DMS79 treated with DMSO at 0.1 percent for 48 hours (cell line): ENCODE data around the gene TMCO6.
"Not testable (repeated sequence)": the region's sequence is repeated elsewhere in the genome, so short reads cannot be mapped to it uniquely, and the experiment has no call there.

Source experiments
- DNase-seq: peaks from one replicate; lab custom pipeline; 2025; lab: John Stamatoyannopoulos, UW

Gene TMCO6

GRCh38 chr5:140630292-140631035 lies 8.8 kb upstream of the TMCO6 start:
- DNase-seq: no peak

GRCh38 chr5:140631036-140631417 lies 8.2 kb upstream of the TMCO6 start:
- DNase-seq: no peak

GRCh38 chr5:140631831-140632365 lies 7.4 kb upstream of the TMCO6 start:
- peak; percentile 14 for DNase-seq

GRCh38 chr5:140632366-140633020 lies 6.8 kb upstream of the TMCO6 start:
- DNase-seq: peak; percentile 13

DNA sequence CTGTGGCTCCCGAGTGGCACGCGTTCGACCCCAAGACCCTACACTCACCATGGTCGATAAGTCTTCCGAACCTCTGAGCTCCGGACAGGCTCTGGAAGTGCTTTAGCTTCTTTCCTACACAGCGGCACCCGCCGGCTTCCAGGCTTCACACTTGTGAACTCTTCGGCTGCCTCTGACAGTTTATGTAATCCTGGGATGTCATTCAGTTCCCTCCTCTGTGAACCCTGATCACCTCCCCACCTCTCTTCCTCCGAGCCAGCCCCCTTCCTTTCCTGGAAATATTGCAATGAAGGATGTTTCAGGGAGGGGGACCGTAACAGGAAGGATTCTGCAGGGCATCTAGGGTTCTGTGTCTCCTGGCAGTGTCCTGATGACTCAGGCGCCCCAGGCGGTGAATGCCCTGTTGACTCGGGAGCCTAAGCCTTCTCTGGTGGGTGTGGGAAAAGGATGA lies 6.2 kb upstream of the TMCO6 start, which contains the start of gene CD14:
CD14 (minus strand) TSS at position 155 of the 451 bp plus-strand sequence; CDS start at position 51, 104 bp downstream.
- no peak for DNase-seq

GRCh38 chr5:140633501-140633900 lies 5.8 kb upstream of the TMCO6 start:
- no peak for DNase-seq

DNA sequence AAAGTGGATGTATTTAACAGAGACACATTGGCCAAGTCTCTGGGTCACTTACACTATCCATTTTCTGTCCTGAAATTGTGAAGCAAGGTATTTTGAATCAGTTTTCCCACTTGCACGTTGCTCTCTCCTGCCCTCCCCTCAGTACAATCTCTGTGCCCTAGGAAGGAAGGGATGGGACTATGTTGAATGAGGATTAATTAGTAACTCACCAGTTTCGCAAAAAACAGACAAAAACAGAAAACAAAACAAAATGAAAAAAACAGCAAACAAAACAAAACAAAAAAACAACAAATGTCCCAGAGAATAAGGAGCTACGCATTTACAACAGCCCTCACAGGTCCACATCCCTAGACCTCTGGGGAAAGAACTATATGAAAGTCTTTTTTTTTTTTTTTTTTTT lies 5.1 kb upstream of the TMCO6 start:
- no peak for DNase-seq

GRCh38 chr5:140635291-140636257 lies 3.7 kb upstream of the TMCO6 start:
- DNase-seq: no peak

GRCh38 chr5:140637371-140638100 lies 1.7 kb upstream of the TMCO6 start:
- DNase-seq: no peak

- DNase-seq: peak; percentile 22
These were observed 428 bp upstream of the TMCO6 start for GRCh38 chr5:140638898-140639147.

GRCh38 chr5:140641716-140642115 lies 2.5 kb downstream of the TMCO6 start:
- no peak for DNase-seq

DNA sequence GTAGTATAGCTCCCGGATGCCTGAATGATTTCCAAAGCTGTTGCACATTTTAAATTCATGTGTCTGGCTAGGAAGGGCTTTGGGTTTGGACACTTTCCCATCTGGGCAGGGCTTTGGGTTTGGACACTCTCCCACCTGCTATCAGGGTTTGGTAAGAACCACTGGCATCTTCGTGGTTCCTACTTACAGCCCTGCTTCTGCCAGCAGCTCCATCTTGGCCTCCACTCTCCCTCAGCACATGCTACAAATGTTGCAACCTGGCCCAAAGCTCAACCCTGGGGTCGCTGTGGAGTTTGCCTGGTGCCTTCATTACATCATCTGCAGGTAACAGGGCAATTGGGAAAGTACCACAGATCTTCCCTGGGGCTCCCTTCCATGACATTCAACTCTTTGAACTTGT lies 3.5 kb downstream of the TMCO6 start:
- no peak for DNase-seq

DNA sequence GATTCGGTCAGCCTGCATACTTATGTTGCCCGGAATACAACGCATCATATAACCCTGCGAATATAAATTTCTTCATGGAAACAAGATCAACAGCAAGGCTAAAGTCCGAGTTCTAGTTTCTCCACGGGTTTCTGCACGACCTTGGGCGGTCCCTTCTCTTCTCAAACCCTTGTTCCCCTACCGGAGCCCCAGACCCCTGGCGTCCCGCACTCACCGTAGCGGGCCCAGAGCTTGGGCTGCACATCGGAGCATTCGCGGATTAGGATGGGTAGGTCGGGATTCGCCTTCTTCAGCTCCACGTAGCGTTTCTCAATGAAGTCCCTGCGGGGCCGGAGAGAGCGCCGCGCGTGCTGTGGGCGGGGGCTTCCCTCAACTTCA lies 7.8 kb downstream of the TMCO6 start:
- no peak for DNase-seq

DNA sequence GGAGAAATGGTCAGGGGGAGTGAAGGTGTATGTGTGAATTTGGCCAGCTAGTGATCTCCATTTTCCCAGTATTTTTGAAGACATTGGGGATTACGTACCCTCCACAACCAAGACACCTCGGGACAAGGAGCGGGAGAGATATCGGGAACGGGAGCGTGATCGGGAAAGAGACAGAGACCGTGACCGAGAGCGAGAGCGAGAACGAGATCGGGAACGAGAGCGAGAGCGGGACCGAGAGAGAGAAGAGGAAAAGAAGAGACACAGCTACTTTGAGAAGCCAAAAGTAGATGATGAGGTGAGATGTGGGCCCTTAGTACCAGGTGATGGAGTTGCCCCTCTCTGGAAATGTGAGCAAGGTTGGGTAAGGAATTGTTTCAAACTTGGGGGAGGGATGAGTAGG lies 19.6 kb downstream of the TMCO6 start:
- no peak for DNase-seq

DNA sequence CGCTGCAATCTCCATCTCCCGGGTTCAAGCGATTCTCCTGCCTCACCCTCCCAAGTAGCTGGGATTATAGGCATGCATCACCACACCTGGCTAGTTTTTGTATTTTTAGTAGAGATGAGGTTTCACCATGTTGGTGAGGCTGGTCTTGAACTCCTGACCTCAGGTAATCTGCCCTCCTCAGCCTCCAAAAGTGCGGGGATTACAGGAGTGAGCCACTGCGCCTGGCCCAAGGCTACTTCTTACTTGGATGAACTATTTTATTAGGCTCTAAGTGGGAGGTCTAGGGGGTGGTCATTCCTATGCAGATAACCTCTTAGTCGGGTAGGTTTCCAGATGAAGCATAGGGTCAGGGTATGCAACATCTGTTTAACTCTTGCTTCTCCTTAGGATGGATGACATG lies 21.1 kb downstream of the TMCO6 start:
- not testable (repeated sequence) for DNase-seq

DNA sequence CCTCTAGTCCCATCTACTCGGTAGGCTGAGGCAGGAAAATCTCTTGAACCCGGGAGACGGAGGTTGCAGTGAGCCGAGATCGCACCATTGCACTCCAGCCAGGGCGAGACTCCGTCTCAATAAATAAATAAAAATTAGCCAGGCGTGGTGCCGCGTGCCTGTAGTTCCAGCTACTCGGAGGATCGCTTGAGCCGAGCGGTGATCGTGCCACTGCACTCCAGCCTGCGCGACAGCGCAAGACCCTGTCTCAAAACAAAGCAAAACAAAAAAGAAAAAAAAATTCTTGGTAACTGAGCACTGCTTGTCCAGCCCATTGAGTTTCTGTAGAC lies 24.7 kb downstream of the TMCO6 start:
- DNase-seq: no peak

GRCh38 chr5:140664359-140665119 lies 25.3 kb downstream of the TMCO6 start, which contains the start of gene WDR55:
WDR55 (plus strand) TSS chr5:140664904; CDS start chr5:140664913, 9 bp downstream.
- DNase-seq: peak; percentile 51

- DNase-seq: not testable (repeated sequence)
These were observed 31.8 kb downstream of the TMCO6 start for GRCh38 chr5:140671035-140671434.

DNA sequence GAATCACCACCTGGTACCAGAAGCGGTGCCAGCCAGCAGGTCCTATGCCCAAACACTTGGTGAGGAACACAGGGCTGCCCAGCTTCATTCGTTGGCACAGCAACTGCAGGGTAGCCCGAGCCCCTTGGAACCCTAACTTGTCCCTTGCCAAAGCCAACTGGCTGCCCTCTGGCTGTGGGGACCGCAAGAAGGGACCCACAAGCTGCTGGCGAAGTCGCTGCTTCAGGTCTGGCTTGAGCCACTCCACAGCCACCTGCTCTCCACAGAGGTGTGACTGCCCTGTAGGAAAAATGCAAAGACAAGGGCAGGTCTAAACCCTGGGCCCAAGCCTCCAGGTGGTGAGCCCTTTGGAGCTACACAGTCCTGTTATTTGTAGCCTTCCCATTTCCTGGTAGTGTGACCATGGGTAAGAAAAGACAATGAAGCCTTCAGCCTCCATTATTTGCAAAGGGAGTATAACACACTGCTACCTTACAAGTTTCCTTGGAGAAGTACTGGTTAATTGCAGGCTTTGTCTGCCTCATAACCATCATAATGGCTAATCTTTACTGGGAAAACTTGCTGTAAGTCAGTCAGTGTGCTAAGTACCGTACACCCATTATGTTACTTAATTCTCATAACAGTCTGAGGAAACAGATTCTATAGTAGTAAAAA lies 32.3 kb downstream of the TMCO6 start:
- DNase-seq: no peak

GRCh38 chr5:140672455-140673186 lies 33.4 kb downstream of the TMCO6 start:
- no peak for DNase-seq
